Large intestine (tissue), 3 donors: ENCODE results near the gene NT5C2. TPM values are rescaled to one million over a fixed set of nuclear protein-coding genes. Genes with fewer than 3 reads are reported as not detected.

Experiments
- DNase-seq, 2 donors: peaks; one replicate each; pipeline versions ENCODE4 v3.0.0 to v3.0.0-alpha.2; 2013
- H3K27ac ChIP-seq: one replicate; pipeline ENCODE4 v1.5.1; 2013; ENCODE audit warnings: low read length
- H3K27me3 ChIP-seq: 2 replicates; pipeline ENCODE4 v1.6.1; 2013; ENCODE audit warnings: low read length; ENCODE audit not compliant: control insufficient read depth, insufficient read depth
- H3K36me3 ChIP-seq: 2 replicates; pipeline ENCODE4 v1.6.1; 2013; ENCODE audit warnings: low read length; ENCODE audit not compliant: control insufficient read depth, insufficient read depth
- H3K4me1 ChIP-seq: one replicate; pipeline ENCODE4 v1.6.1; 2013; ENCODE audit warnings: low read length; ENCODE audit not compliant: control insufficient read depth, insufficient read depth
- H3K4me3 ChIP-seq: one replicate; pipeline ENCODE4 v1.5.1; 2013; ENCODE audit warnings: low read length
- H3K9me3 ChIP-seq: one replicate; pipeline ENCODE4 v1.6.1; 2013; ENCODE audit warnings: mild to moderate bottlenecking, low read depth, low read length, moderate library complexity; ENCODE audit not compliant: control insufficient read depth
- WGBS: methylation state at CpG from one replicate; pipeline ENCODE4 v1.1.5; 2013; ENCODE audit warnings: low lambda C conversion rate; ENCODE audit not compliant: insufficient coverage; 5-methylcytosine and 5-hydroxymethylcytosine counted together
- polyA plus RNA-seq: library from polyadenylated mRNA; unstranded; fragments of 120-200 nt; gene quantifications from one replicate; pipeline ENCODE4 v1.2.1, GENCODE V29; 2013

The NT5C2 gene
- polyA plus RNA-seq, 1 donor, result 63.9 TPM

GRCh38 chr10:103045961-103046360, 147.1 kb downstream of the NT5C2 start:
- Histone ChIP-seq H3K4me3 (no peak overlapping the region), H3K9me3 (no peaks in the 10 kb centered on the region), H3K36me3 (peaks cover 7% of the 10 kb centered on the region), H3K27ac (no peak overlapping the region), H3K4me1 (no peaks in the 10 kb centered on the region), H3K27me3 (no peaks in the 10 kb centered on the region)
- WGBS, result no CpG with 5 or more reads among the region's 3 CpGs
- DNase-seq, result no peak

- Histone ChIP-seq H3K27ac (peak overlapping the region; percentile 40), H3K36me3 (no peaks in the 10 kb centered on the region), H3K27me3 (no peaks in the 10 kb centered on the region), H3K9me3 (no peaks in the 10 kb centered on the region), H3K4me3 (no peak overlapping the region), H3K4me1 (no peaks in the 10 kb centered on the region)
- WGBS, result 78% methylated on average over 4 of the region's 8 CpGs
- DNase-seq, result peak in 1 of 2 donors; percentile 21
Measured at GRCh38 chr10:103044942-103045489, 148.1 kb downstream of the NT5C2 start.

DNA sequence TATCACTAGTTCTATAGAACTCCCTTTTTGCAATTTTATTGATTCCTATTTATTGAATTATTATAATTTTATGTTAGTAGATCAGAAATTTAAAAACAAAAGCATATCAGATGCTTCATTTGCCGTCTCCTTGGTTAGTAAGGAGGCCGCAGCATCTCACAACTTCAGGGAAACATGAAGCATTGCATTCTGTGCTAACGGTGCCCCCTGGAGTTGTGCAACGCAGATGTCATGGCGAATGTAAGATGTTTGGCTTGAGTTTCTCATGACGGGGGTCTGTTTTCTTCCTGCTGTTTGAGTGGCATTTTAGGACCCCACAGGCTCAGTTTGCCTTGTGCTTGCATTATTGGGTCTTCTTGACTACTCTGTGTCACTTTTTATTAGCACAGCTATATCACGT, 150.2 kb downstream of the NT5C2 start:
- WGBS, result 100% methylated on average over 1 of the region's 7 CpGs
- DNase-seq, result no peak

GRCh38 chr10:103042129-103042528, 150.9 kb downstream of the NT5C2 start:
- Histone ChIP-seq H3K4me3 (no peak overlapping the region), H3K36me3 (no peaks in the 10 kb centered on the region), H3K9me3 (no peaks in the 10 kb centered on the region), H3K4me1 (no peaks in the 10 kb centered on the region), H3K27ac (no peak overlapping the region), H3K27me3 (no peaks in the 10 kb centered on the region)
- WGBS, result 100% methylated on average over 1 of the region's 5 CpGs
- no peak for DNase-seq

More for the DNA sequence above, 150.2 kb downstream of the NT5C2 start:
- Histone ChIP-seq H3K27me3 (no peaks in the 10 kb centered on the region), H3K9me3 (no peaks in the 10 kb centered on the region), H3K36me3 (no peaks in the 10 kb centered on the region), H3K4me3 (no peak overlapping the region), H3K27ac (no peak overlapping the region), H3K4me1 (no peaks in the 10 kb centered on the region)

- WGBS, result 83% methylated on average over 1 of the region's 6 CpGs
- Histone ChIP-seq H3K27ac (no peak overlapping the region), H3K4me3 (no peak overlapping the region), H3K9me3 (no peaks in the 10 kb centered on the region), H3K27me3 (no peaks in the 10 kb centered on the region), H3K36me3 (no peaks in the 10 kb centered on the region), H3K4me1 (no peaks in the 10 kb centered on the region)
- no peak for DNase-seq
Measured at GRCh38 chr10:103041391-103041790, 151.7 kb downstream of the NT5C2 start.

- Histone ChIP-seq H3K27ac (no peak overlapping the region), H3K36me3 (no peaks in the 10 kb centered on the region), H3K27me3 (no peaks in the 10 kb centered on the region), H3K9me3 (no peaks in the 10 kb centered on the region), H3K4me1 (no peaks in the 10 kb centered on the region), H3K4me3 (no peak overlapping the region)
- DNase-seq, result no peak
- WGBS, result no CpG with 5 or more reads among the region's 4 CpGs
Measured at GRCh38 chr10:103040418-103040817, 152.7 kb downstream of the NT5C2 start.

DNA sequence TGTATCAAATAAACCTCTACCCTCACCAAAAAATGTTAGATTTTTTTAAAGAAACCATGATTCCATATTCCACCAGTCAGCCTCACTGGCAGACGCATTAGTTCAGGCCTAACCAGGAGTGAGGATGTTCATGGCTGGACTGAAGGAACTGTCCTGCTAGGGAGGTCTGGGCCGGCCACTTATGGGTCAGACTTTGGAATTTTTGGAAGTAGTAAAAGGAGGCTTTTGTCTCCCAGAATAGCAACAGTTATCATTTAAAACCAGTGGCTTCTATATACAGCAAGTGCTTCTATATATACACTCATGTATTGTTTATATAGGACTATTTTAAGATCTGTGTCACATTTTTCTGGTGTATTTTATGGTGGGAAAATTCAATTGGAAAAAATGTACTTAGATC, 154.5 kb downstream of the NT5C2 start:
- H3K27ac ChIP-seq, result no peak overlapping the region
- H3K4me3 ChIP-seq, result no peak overlapping the region
- H3K27me3 ChIP-seq, result no peaks in the 10 kb centered on the region
- no peaks in the 10 kb centered on the region for H3K36me3 ChIP-seq
- no peak for DNase-seq
- no peaks in the 10 kb centered on the region for H3K4me1 ChIP-seq
- WGBS, result no CpG with 5 or more reads among the region's 2 CpGs
- no peaks in the 10 kb centered on the region for H3K9me3 ChIP-seq

Other genes with a start within 250 kb of the NT5C2 start
- 0.09 TPM for gene RPEL1, start 52.6 kb upstream of the NT5C2 start, polyA plus RNA-seq
- gene INA, start 83.9 kb upstream of the NT5C2 start, polyA plus RNA-seq, result 16.9 TPM
- 7.9 TPM for gene PCGF6, start 157.9 kb upstream of the NT5C2 start, polyA plus RNA-seq
- 5.9 TPM for gene TAF5, start 174.7 kb upstream of the NT5C2 start, polyA plus RNA-seq
- gene ATP5MK, start 203.2 kb upstream of the NT5C2 start, polyA plus RNA-seq, result 290 TPM
- 23.8 TPM for gene PDCD11, start 203.4 kb upstream of the NT5C2 start, polyA plus RNA-seq